Measurements from ENCODE around the gene SPPL3. TPM values are rescaled to one million over a fixed set of nuclear protein-coding genes. Genes with fewer than 3 reads are reported as not detected.

Gene SPPL3
- polyA plus RNA-seq, 1 of the 3 experiments (the other 2 are of a cell fraction): 18.8 TPM

DNA sequence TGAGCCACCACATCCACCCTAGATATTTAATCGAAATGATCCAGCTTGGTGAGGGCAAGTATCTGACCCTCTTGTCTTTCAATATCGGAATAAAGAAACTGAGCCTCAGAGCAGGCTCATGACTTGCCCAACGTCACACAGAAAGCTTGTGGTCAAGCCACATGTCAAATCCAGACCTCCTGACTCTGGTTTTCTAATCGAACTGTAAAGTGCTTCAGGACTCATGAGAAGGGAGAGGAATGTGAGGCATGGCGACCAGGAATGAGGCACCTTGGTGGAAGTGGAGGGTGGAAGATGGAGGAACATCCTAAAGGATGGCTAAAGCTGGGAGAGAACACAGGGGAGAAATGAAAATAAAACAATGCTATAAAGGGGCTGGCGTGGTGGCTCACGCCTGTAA, 27.9 kb upstream of the SPPL3 start (continued):
- TF ChIP-seq, protein P1, sequence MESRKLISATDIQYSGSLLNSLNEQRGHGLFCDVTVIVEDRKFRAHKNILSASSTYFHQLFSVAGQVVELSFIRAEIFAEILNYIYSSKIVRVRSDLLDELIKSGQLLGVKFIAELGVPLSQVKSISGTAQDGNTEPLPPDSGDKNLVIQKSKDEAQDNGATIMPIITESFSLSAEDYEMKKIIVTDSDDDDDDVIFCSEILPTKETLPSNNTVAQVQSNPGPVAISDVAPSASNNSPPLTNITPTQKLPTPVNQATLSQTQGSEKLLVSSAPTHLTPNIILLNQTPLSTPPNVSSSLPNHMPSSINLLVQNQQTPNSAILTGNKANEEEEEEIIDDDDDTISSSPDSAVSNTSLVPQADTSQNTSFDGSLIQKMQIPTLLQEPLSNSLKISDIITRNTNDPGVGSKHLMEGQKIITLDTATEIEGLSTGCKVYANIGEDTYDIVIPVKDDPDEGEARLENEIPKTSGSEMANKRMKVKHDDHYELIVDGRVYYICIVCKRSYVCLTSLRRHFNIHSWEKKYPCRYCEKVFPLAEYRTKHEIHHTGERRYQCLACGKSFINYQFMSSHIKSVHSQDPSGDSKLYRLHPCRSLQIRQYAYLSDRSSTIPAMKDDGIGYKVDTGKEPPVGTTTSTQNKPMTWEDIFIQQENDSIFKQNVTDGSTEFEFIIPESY (IDR thresholded peaks at IDR 0.05; ENCODE audit: borderline replicate concordance, low read depth): no peak

GRCh38 chr12:120930032-120930431, 25.9 kb upstream of the SPPL3 start:
- Histone ChIP-seq H3K27me3 (ENCODE audit: insufficient read depth) (no peaks in the 10 kb centered on the region), H3K9ac (no peak overlapping the region), H3K4me1 (ENCODE audit: control insufficient read depth in 1 of 2, insufficient read depth in 2 of 2, low read depth in 1 of 2, low read length in 1 of 2) (no peaks in the 10 kb centered on the region), H3K4me3 (ENCODE audit: low read depth in 2 of 2, low read length in 1 of 2) (no peak overlapping the region), H3K9me2 (no peaks in the 10 kb centered on the region), H3K36me3 (replicated peaks in 1 of 2; ENCODE audit: control insufficient read depth in 1 of 2, insufficient read depth in 2 of 2, low read length in 1 of 2) (no peaks in the 10 kb centered on the region), H4K20me1 (ENCODE audit: insufficient read depth) (no peaks in the 10 kb centered on the region), H3K9me3 (no peaks in the 10 kb centered on the region), H3K79me2 (ENCODE audit: insufficient read depth) (no peaks in the 10 kb centered on the region), H3K27ac (ENCODE audit: low read depth in 2 of 2, low read length in 1 of 2) (no peak overlapping the region), H2AFZ (ENCODE audit: low read depth) (no peak overlapping the region), H3K4me2 (no peak overlapping the region), H3F3A (replicated peaks; ENCODE audit: insufficient read depth) (no peaks in the 10 kb centered on the region)
- POLR2A ChIA-PET: no interaction called here
- TF ChIP-seq SIN3A (IDR thresholded peaks at IDR 0.05; ENCODE audit: borderline replicate concordance, low read depth, low read length) (no peak), POLR2AphosphoS5 (IDR thresholded peaks at IDR 0.05; ENCODE audit: low read depth, low read length) (no peak), USF2 (IDR thresholded peaks at IDR 0.05; ENCODE audit: borderline replicate concordance, low read depth, low read length) (no peak), RFX5 (IDR thresholded peaks at IDR 0.05; ENCODE audit: low read length) (no peak), MAX (IDR thresholded peaks at IDR 0.05; ENCODE audit: low read depth) (no peak), CTCF (IDR thresholded peaks at IDR 0.05) (no peak), RXRA (IDR thresholded peaks at IDR 0.05; ENCODE audit: borderline replicate concordance, low read depth) (no peak), FOSL2 (IDR thresholded peaks at IDR 0.05; ENCODE audit: borderline replicate concordance, low read depth) (no peak), SMC3 (IDR thresholded peaks at IDR 0.05; ENCODE audit: low read depth, low read length) (no peak), TCF12 (IDR thresholded peaks at IDR 0.05) (no peak), GABPA (IDR thresholded peaks at IDR 0.05; ENCODE audit: low read depth) (no peak), TAF1 (IDR thresholded peaks at IDR 0.05; ENCODE audit: borderline replicate concordance, low read depth, low read length) (no peak), EP300 (IDR thresholded peaks at IDR 0.05; ENCODE audit: borderline replicate concordance in 1 of 2, low read depth in 1 of 2, low read length in 1 of 2) (no peak), EZH2phosphoT487 (IDR thresholded peaks at IDR 0.05; ENCODE audit: borderline replicate concordance, low read depth) (no peak), TEAD4 (IDR thresholded peaks at IDR 0.05; ENCODE audit: borderline replicate concordance, insufficient read depth) (no peak), PBX3 (IDR thresholded peaks at IDR 0.05) (no peak)
- TF ChIP-seq, protein P1 (IDR thresholded peaks at IDR 0.05; ENCODE audit: borderline replicate concordance, low read depth): no peak
- TF ChIP-seq, protein P2, sequence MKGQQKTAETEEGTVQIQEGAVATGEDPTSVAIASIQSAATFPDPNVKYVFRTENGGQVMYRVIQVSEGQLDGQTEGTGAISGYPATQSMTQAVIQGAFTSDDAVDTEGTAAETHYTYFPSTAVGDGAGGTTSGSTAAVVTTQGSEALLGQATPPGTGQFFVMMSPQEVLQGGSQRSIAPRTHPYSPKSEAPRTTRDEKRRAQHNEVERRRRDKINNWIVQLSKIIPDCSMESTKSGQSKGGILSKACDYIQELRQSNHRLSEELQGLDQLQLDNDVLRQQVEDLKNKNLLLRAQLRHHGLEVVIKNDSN (IDR thresholded peaks at IDR 0.05; ENCODE audit: borderline replicate concordance, low read depth): no peak
- CTCF ChIA-PET: no interaction called here
- no peak for DNase-seq
- 71% methylated on average over 5 of the region's 5 CpGs for WGBS (ENCODE audit: low lambda C conversion rate)
